Activated CD4-positive, alpha-beta T cell treated with anti-CD3 and anti-CD28 coated beads, Interleukin-2, Interleukin-6, amounts not matched to agents 100 ng/mL and 50 ng/mL, durations not matched to agents 16 hours and 8 hours (primary cell): Measurements from ENCODE around the gene AOPEP.
"Not testable (repeated sequence)": the region's sequence is repeated elsewhere in the genome, so short reads cannot be mapped to it uniquely, and the experiment has no call there.

Source experiments
- DNase-seq: peaks from one replicate; pipeline ENCODE4 v3.0.0-alpha.2; 2020

Gene AOPEP

GRCh38 chr9:94941211-94941875 lies 214.8 kb downstream of the AOPEP start:
- DNase-seq, result no peak

DNA sequence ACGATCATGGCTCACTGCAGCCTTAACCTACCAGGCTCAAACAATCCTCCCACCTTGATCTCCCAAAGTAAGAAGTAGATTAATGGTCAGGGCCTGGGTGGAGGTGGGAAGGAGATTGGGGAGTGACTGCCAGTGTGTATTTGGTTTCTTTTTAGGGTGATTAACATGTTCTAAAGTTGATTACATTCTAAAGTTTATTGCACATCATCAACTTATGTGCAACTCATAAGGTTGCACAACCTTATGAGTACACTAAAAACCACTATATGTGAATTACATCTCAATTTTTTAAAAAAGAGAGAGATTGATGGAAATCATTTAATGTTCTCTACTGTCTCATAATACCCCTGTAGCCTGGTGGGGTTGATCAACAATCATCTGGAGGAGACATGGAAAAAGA lies 218.1 kb downstream of the AOPEP start:
- no peak for DNase-seq

DNA sequence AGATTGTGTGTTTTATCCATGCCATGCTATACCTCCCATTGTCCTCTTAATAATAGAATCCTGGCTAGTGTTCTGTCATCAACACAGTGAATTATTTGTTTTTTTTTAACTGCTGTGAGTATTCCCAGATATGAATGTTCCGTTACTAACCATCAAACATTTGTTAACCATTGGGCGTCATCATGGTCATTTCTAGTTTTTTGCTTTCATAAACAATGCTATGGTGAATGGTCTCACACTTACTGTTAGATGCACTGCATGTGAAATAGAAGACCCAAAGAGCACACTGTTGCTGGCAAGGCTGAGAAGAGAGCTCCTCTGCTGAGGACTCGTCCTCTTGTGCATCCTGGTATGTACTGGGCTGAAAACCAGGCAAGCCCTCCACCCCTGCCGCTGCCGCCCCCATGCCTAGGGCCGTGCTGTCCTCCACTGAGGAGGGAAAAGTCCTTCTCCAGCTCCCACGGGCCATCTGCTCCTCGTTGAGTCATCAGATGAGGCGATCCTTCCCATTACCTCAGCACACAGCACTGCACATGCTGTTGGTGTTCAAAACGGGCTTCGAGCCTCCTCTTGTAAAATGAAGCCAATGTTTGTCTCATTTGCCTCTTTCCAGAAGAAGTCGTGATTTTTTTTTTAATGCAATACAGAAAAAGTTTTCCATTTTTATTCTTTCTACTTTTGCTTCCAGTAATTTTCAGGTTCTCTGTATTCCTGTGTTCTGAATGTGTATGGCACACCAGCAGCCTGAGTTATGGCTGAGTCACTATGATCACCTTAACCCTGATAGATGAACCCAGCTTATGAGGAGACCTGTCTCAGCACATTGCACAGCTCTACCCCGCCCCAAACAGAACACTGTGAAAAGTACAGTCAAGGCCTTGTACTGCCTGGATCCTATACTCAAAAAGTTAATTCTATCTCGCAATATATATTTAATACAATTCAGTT lies 219.0 kb downstream of the AOPEP start:
- DNase-seq, result no peak

- no peak for DNase-seq
These were observed 219.8 kb downstream of the AOPEP start for GRCh38 chr9:94946256-94946655.

GRCh38 chr9:94948567-94949235 lies 222.2 kb downstream of the AOPEP start:
- peak; percentile 9 for DNase-seq

GRCh38 chr9:94949370-94949769 lies 222.9 kb downstream of the AOPEP start:
- no peak for DNase-seq

DNA sequence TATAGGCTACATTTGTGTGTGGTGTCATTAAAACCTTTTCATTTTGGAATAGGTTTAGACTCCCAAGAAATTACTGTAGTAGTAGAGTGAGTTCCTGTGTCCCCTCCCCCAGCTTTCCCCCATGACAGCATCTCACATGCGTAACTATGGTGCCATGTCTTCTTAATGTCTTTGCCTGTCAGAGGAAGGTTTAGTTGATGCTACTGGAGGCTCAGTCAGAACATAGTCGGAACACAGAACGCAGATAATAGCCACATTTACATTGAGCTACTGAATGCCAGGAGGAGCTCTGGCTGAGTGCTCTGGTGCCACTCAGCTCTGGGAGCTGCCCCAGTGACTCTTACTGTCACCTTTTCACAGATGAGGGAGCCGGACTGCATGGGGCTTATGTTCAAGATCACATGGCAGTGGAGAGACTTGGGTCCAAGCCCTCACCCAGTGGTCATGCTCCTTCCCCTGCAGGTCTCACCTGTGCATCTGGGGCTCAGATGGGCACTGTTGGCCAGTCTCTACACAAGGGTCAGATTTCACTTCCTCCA lies 223.6 kb downstream of the AOPEP start:
- DNase-seq, result no peak

- no peak for DNase-seq
These were observed 224.3 kb downstream of the AOPEP start for GRCh38 chr9:94950579-94951323.

DNA sequence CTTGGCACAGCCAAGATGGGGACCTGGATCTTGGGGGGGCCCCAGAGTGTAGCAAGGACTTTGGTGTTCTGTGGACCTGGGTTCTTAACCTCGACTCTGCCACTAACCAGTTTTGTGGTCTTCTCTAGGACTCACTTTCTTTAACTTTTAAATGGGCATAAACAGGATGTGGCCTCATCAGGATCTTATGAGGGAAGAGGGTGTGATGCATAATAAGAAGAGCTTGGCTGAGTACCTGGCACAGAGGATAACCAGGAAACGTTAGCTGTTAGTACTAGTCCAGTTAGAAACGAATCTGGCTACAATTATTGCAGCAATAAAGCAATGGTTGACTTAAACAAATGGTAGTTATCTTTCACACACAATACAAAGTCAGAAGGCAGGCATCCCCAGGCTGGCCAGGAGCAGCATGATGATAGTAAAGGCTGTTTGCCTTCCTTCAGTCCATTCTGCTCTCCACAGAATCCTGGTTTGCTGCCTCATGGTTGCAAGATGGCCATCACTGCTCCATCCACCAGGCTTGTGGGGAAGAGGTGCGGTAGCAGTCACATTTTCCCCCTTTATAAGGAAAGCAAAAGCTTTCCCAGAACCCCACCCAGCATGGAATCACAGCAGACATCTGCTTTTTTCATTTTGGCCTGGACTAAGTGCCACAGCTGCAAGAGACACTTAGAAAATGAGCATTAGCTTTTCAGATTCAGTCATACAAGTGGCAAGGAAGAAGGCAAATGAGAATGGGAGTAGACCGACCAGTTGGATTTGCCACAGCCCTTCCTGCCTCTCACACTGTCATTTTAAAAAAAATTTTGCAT lies 225.0 kb downstream of the AOPEP start:
- DNase-seq, result peak; percentile 41

DNA sequence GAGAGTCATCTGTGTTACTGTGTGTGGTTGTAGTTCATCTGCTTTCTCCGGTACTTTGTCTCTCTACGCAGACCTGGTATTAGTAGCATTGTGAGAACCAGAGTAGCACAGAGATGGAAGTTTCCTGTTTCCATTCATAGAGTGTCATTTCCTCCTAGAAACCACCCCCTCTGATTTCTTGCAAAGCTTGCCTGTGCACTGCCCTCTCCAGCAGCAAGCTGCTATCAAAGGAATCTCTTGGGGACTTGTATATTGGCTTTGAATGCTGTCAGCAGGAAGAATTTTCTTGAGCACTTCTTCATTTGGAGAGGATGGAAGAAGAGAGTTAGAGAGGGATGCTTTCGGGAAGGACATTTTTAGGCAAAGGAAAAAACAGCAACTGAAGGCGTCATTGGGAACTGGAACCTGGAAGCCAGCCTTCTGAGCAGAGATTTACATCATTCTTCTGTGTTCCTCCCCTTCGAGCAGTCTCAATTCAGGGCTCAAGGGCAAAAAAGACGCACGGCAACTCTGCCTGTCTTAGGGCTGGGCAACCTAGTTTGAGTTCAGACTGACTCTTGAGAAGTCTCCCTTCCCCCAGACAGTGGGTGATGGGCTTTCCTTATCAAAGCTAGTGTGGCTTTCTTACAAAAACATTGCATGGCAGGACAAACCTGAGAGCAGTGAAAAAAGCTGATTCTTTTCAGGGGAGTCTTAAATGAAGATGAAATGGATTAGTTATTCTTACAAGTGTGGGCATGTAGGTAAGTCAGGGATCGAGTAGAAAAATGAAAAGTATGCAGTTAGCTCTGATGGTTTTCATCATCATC lies 226.3 kb downstream of the AOPEP start:
- DNase-seq, result peak; percentile 68

DNA sequence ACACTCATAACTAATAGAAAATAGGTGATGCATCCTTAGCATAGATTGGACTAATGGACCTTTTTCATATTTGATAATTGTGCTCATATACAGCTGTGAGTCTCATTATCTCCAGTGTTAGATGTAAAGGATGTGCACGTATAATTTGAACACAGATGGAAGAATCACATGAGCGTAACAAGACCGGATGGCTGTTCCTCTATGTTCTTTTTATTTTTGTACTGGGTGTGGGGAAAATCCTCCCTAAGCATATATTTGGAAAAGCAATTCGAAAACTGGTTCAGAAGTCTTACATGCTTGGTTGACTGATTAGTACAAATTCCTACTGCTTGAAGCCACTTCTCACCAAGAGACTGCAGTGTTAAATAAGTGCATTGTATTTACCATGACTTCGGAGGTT lies 230.2 kb downstream of the AOPEP start:
- no peak for DNase-seq

DNA sequence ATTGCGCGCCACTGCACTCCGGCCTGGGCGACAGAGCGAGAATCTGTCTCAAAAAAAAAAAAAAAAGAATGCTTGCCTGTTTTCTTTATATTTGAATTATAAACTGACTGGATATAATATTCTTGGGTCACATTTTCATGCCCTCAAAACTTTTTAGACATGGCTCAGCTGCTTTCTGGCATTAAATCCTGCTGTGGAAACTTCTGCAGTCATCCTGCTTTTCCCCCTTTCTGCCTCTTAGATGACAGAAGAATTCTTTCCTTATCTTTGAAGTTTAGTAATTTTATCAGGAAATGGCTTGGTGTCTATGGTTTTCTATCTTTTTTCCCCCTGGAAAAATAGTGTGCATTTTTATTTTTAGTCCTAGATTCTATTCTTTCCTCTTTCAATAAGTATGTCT lies 234.5 kb downstream of the AOPEP start:
- DNase-seq, result no peak

GRCh38 chr9:94961870-94962269 lies 235.4 kb downstream of the AOPEP start:
- no peak for DNase-seq

DNA sequence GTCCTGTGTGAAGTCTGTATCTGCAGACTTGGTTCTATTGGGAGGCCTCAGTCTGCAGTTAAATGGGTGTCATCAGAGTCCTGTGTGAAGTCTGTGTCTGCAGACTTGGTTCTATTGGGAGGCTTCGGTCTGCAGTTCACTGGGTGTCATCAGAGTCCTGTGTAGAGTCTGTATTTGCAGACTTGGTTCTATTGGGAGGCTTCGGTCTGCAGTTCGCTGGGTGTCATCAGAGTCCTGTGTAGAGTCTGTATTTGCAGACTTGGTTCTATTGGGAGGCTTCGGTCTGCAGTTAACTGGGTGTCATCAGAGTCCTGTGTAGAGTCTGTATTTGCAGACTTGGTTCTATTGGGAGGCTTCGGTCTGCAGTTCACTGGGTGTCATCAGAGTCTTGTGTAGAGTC lies 239.1 kb downstream of the AOPEP start:
- DNase-seq, result not testable (repeated sequence)

GRCh38 chr9:94966046-94966445 lies 239.5 kb downstream of the AOPEP start:
- DNase-seq, result not testable (repeated sequence)

- DNase-seq, result no peak
These were observed 241.0 kb downstream of the AOPEP start for GRCh38 chr9:94967482-94967881.

GRCh38 chr9:94971378-94972131 lies 245.1 kb downstream of the AOPEP start:
- no peak for DNase-seq

- no peak for DNase-seq
These were observed 247.0 kb downstream of the AOPEP start for GRCh38 chr9:94973451-94973941.

GRCh38 chr9:94974154-94974879 lies 247.8 kb downstream of the AOPEP start:
- no peak for DNase-seq
